NB4 (cell line): ENCODE results near the gene LCMT1.

Experiments used
- DNase-seq: peaks from one replicate; pipeline ENCODE4 v3.0.0; 2010; ENCODE audit warnings: low read depth
- H3K4me3 ChIP-seq: one replicate; pipeline ENCODE4 v1.5.1; 2011; ENCODE audit warnings: mild to moderate bottlenecking, low read depth, low read length, moderate library complexity
- MYC ChIP-seq: IDR thresholded peaks from 2 replicates; pipeline ENCODE4 v1.6.1; 2011; ENCODE audit warnings: low read depth, low read length
- POLR2A ChIP-seq: IDR thresholded peaks from 2 replicates; pipeline ENCODE4 v1.6.1; 2011; ENCODE audit warnings: mild to moderate bottlenecking; ENCODE audit not compliant: insufficient read length; ENCODE audit errors: extremely low read depth
- TF ChIP-seq, protein P1 (sequence below): IDR thresholded peaks from 2 replicates; pipeline ENCODE4 v1.6.1; 2011; ENCODE audit warnings: low read depth, low read length
- TF ChIP-seq, protein P2 (sequence below): IDR thresholded peaks from one replicate; pipeline ENCODE4 v1.5.1; 2012; ENCODE audit warnings: low read depth, low read length

The LCMT1 gene

GRCh38 chr16:25184771-25185170 is 73.2 kb downstream of the LCMT1 start:
- TF ChIP-seq, protein P1, sequence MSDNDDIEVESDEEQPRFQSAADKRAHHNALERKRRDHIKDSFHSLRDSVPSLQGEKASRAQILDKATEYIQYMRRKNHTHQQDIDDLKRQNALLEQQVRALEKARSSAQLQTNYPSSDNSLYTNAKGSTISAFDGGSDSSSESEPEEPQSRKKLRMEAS = no peak
- TF ChIP-seq POLR2A (no peak), MYC (no peak)
- TF ChIP-seq, protein P2, sequence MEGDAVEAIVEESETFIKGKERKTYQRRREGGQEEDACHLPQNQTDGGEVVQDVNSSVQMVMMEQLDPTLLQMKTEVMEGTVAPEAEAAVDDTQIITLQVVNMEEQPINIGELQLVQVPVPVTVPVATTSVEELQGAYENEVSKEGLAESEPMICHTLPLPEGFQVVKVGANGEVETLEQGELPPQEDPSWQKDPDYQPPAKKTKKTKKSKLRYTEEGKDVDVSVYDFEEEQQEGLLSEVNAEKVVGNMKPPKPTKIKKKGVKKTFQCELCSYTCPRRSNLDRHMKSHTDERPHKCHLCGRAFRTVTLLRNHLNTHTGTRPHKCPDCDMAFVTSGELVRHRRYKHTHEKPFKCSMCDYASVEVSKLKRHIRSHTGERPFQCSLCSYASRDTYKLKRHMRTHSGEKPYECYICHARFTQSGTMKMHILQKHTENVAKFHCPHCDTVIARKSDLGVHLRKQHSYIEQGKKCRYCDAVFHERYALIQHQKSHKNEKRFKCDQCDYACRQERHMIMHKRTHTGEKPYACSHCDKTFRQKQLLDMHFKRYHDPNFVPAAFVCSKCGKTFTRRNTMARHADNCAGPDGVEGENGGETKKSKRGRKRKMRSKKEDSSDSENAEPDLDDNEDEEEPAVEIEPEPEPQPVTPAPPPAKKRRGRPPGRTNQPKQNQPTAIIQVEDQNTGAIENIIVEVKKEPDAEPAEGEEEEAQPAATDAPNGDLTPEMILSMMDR = no peak
- DNase-seq = no peak
- no peak overlapping the region for H3K4me3 ChIP-seq

DNA sequence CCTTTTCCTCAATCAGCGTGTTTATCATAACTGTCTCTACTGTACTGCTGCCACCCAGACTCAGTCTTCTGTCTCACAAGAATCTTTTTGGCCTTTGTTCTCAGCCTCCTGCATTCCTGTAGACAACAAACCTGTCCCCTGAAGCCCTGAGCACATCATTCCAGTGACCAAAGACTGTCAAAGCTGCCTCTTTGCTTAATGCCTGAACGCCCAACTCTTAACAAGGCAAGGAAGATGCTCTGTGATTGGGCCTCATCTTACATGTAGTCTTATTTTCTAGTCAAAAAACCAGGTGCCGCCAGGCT is 75.9 kb downstream of the LCMT1 start:
- no peak overlapping the region for H3K4me3 ChIP-seq
- DNase-seq = no peak
- TF ChIP-seq, protein P2 = no peak
- TF ChIP-seq, protein P1 = no peak
- no peak for TF ChIP-seq POLR2A
- TF ChIP-seq MYC = no peak

DNA sequence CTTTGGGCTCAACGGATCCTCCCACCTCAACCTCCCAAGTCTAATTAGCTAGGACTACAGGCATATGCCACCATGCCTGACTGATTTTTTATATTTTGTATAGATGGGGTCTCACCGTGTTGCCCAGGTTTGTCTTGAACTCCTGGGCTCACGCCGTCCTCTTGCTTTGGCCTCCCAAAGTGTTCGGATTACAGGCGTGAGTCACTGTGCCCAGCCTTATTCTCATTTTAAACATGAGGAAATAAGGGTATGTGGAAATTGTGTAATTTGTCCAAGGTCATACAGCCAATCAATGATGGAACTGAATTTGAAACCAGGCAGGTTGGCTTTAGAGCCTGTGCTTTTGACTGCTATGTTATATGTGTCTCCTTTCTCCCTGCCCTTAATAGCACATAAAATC is 77.8 kb downstream of the LCMT1 start:
- no peak overlapping the region for H3K4me3 ChIP-seq
- TF ChIP-seq, protein P1 = no peak
- TF ChIP-seq, protein P2 = no peak
- TF ChIP-seq MYC = no peak
- no peak for TF ChIP-seq POLR2A
- DNase-seq = peak; percentile 17

DNA sequence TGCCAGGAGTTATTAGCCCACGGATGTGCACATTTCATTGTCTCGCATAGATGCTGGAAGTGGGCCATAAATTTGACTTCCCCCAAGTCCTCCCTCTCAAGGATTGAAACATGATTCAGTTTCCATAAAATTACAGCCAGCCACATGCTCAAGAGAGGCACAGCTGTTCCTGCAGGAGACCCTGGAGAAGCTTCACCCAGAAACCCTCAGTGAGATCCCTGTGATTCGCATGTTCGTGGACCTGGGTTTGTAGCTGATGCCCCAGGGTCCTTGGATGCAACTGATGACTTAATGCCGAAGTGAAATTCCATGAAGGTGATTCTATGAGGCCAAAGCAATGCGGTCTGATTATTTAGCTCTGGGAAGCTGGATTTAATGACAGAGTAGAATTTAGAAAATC is 80.6 kb downstream of the LCMT1 start:
- TF ChIP-seq POLR2A (no peak), MYC (no peak)
- TF ChIP-seq, protein P2 = no peak
- TF ChIP-seq, protein P1 = no peak
- H3K4me3 ChIP-seq = no peak overlapping the region
- no peak for DNase-seq

DNA sequence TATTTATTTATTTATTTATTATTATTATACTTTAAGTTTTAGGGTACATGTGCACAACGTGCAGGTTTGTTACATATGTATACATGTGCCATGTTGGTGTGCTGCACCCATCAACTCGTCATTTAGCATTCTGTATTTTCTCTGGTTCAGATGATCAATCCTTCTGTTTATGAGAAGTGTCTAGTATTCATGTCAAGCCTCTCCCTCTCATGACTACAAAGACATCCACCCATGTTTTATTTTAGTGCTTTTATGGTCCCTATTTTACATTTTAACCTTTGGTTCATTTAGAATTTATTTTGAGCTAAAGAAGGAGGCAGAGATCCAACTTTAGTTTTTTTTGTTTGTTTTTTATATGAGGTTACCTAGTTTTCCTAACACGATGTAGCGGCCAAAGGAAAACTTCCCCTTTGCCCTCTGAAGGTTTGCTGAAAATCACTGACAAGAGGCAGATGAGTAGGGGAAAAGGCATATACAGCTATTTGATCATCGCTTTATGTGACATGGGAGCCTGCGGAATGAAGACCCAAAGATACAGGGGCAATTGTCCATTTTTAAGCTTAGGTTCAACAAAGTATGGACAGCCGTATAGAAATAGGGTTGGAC is 82.8 kb downstream of the LCMT1 start:
- DNase-seq = no peak
- no peak overlapping the region for H3K4me3 ChIP-seq
- TF ChIP-seq POLR2A = no peak
- TF ChIP-seq, protein P2 = no peak
- no peak for TF ChIP-seq MYC
- TF ChIP-seq, protein P1 = no peak

DNA sequence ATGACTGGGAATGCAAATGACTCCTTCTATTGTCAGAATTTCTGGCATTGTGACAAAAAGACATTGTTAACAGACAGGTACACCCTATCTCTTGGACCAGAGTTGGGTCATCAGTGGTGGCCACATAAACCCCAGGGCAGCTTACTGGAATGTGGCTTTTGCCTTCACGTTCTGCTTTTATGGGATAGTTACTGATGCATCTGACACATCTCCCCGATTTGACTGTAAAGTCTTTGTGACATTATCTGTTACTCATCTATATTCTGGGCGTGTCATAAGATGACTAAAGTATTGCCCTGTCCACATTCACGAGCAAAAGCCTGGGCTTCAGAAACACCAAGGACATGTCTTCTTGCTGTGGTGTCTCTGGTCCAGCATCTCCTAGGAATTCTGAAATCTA is 86.5 kb downstream of the LCMT1 start:
- TF ChIP-seq, protein P2 = no peak
- TF ChIP-seq MYC = no peak
- TF ChIP-seq, protein P1 = no peak
- TF ChIP-seq POLR2A = no peak
- no peak overlapping the region for H3K4me3 ChIP-seq
- no peak for DNase-seq
